ENCODE data around the gene SHROOM3. TPM values are rescaled to one million over a fixed set of nuclear protein-coding genes. Genes with fewer than 3 reads are reported as not detected.

Gene SHROOM3
- total and polyA plus RNA-seq, 2 donors (not counting 3 experiments of a cell fraction or from before 2014, with no cell fraction given), result 2.7 to 6.7 TPM

DNA sequence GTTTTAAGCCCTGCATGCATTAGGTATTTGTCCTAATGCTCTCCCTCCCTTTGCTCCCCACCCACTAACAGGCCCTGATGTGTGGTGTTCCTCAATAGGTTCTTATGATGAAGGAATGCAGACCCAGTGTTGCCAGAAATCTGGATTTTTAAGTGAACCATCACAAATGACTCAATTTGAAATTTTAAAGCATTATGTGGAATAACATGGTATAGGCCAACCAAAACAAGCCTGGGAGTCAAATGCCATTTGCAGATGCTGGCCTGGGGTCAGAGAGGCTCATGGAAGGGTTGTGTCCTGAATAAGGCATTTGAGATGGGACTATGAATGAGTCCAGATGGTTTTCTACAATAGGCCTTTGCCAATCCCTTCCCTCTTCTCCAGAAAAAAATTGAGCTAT is 179.6 kb downstream of the SHROOM3 start:
- peaks cover 8% of the 10 kb centered on the region for H3K4me1 ChIP-seq (ENCODE audit: control insufficient read depth, extremely low read depth, insufficient read depth, low read length)
- H3K4me3 ChIP-seq (replicated peaks in 1 of 3; ENCODE audit: insufficient read depth in 1 of 3, low read depth in 1 of 3, low read length in 3 of 3), result no peak overlapping the region
- DNase-seq (ENCODE audit: low read depth, low spot score) (no peak), FAIRE-seq (no peak)
- dilution Hi-C loops (cut with MboI; ENCODE audit: extremely low pct_ligation_motif_present, low sequenced_read_pairs) (no loop called here), intact Hi-C loops (cut with micrococcal nuclease) (no loop called here)
- no TSS peak for BruUV-seq (replicated peaks)
- no peaks in the 10 kb centered on the region for H3K27me3 ChIP-seq (ENCODE audit: control insufficient read depth in 2 of 2, insufficient read depth in 2 of 2, low read length in 2 of 2)
- no peaks in the 10 kb centered on the region for H3K9me1 ChIP-seq (replicated peaks; ENCODE audit: control insufficient read depth, extremely low read depth, insufficient read depth, low read length)
- ChIA-PET POLR2A (no interaction called here), CTCF (no interaction called here)
- H4K20me1 ChIP-seq (replicated peaks; ENCODE audit: control insufficient read depth, extremely low read depth, insufficient read depth, low read length), result no peaks in the 10 kb centered on the region
- H2AFZ ChIP-seq (ENCODE audit: low read depth, low read length), result no peak overlapping the region
- no peak overlapping the region for H3K4me2 ChIP-seq (ENCODE audit: insufficient read depth, low read length)
- H3K79me2 ChIP-seq (ENCODE audit: control insufficient read depth, insufficient read depth, low read length), result no peaks in the 10 kb centered on the region
- no peak overlapping the region for H3K9ac ChIP-seq (replicated peaks; ENCODE audit: extremely low read depth, insufficient read depth, low read length)
- TF ChIP-seq FOS (IDR thresholded peaks at IDR 0.05; ENCODE audit: borderline replicate concordance, insufficient read depth, low read length) (no peak), MYC (IDR thresholded peaks at IDR 0.05; ENCODE audit: low read depth, low read length) (no peak), POLR2AphosphoS5 (IDR thresholded peaks at IDR 0.05; ENCODE audit: insufficient read depth, low read depth, low read length) (no peak), JUN (IDR thresholded peaks at IDR 0.05; ENCODE audit: borderline replicate concordance, insufficient read depth, insufficient read length, low read depth) (no peak), GATA2 (IDR thresholded peaks at IDR 0.05; ENCODE audit: insufficient read depth, insufficient read length, low read depth, low read length) (no peak), POLR2A (IDR thresholded peaks at IDR 0.05; ENCODE audit: low read depth, low read length) (no peak), EZH2 (IDR thresholded peaks at IDR 0.05; ENCODE audit: borderline replicate concordance, low read depth, low read length, severe bottlenecking) (no peak)
- TF ChIP-seq, protein P1, sequence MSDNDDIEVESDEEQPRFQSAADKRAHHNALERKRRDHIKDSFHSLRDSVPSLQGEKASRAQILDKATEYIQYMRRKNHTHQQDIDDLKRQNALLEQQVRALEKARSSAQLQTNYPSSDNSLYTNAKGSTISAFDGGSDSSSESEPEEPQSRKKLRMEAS (IDR thresholded peaks at IDR 0.05; ENCODE audit: insufficient read depth, insufficient read length), result no peak
- TF ChIP-seq, protein P2, sequence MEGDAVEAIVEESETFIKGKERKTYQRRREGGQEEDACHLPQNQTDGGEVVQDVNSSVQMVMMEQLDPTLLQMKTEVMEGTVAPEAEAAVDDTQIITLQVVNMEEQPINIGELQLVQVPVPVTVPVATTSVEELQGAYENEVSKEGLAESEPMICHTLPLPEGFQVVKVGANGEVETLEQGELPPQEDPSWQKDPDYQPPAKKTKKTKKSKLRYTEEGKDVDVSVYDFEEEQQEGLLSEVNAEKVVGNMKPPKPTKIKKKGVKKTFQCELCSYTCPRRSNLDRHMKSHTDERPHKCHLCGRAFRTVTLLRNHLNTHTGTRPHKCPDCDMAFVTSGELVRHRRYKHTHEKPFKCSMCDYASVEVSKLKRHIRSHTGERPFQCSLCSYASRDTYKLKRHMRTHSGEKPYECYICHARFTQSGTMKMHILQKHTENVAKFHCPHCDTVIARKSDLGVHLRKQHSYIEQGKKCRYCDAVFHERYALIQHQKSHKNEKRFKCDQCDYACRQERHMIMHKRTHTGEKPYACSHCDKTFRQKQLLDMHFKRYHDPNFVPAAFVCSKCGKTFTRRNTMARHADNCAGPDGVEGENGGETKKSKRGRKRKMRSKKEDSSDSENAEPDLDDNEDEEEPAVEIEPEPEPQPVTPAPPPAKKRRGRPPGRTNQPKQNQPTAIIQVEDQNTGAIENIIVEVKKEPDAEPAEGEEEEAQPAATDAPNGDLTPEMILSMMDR (IDR thresholded peaks at IDR 0.05; ENCODE audit: extremely low read depth in 1 of 2, insufficient read depth in 1 of 2, low read depth in 1 of 2, low read length in 2 of 2), result no peak
- H3K9me3 ChIP-seq (replicated peaks; ENCODE audit: control insufficient read depth, insufficient read depth, low read length), result no peaks in the 10 kb centered on the region
- H3K27ac ChIP-seq (ENCODE audit: insufficient read depth, low read depth, low read length), result no peak overlapping the region
- H3K36me3 ChIP-seq (ENCODE audit: control insufficient read depth in 2 of 2, extremely low read depth in 1 of 2, insufficient read depth in 2 of 2, low read length in 2 of 2), result no peaks in the 10 kb centered on the region

Data from endothelial cell of umbilical vein (primary cell).